ENCODE data around the gene SLC30A4.
A peak's percentile ranks its signal among the peaks of the same experiment; 100 is the strongest.
"Not testable (repeated sequence)": the region's sequence is repeated elsewhere in the genome, so short reads cannot be mapped to it uniquely, and the experiment has no call there.

The SLC30A4 gene, protein sequence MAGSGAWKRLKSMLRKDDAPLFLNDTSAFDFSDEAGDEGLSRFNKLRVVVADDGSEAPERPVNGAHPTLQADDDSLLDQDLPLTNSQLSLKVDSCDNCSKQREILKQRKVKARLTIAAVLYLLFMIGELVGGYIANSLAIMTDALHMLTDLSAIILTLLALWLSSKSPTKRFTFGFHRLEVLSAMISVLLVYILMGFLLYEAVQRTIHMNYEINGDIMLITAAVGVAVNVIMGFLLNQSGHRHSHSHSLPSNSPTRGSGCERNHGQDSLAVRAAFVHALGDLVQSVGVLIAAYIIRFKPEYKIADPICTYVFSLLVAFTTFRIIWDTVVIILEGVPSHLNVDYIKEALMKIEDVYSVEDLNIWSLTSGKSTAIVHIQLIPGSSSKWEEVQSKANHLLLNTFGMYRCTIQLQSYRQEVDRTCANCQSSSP

DNA sequence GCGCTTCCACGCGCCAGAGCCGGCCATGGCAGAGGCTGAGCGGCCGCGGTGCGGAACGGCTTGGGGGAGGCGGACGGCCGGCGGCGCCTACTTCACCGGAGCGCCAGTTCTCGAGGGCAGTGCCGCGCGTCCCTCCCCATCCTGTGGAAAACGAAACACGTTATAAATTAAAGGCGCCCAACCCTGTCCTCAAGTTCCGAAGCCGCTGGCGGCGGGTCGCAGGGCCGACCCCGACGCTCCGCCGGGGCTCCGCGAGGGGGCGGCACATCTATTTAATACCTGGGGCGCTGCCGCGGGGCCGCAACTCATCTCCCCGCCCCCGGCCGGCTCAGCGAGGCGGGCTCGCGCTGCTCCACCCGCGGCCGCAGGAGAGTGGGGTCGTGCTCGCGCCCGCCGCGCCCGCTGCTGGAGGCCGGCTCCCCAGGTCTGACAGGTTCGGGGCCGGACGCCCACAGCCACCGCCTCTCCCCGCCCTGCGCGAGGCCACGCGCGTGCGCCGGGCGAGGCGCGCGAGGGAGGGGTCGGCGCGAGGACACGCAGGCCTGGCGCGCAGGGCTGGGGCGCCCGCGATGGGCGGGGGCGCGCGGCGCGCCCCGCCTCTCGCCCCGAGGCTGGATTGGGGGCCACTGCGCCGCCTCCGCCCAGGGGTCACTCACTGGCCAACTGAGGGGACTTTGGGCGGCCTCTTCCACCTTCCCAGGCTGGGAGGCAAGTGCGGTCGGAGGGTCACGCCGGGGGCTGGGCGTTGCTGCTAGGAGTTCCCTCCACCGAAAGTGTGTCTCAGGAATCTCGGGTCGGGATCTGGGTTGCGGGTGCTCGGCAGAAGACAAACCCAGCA lies at the start of gene SLC30A4:
SLC30A4 (minus strand) TSS at position 428 of the 838 bp plus-strand sequence; CDS start at position 27, 401 bp downstream.
- DNase-seq, result peak; percentile 57 to 76 (median 60)

- DNase-seq, result peak; percentile 53 to 72 (median 71)
Measured at GRCh38 chr15:45555934-45556608, 33.5 kb upstream of the SLC30A4 start.

- DNase-seq, result peak; percentile 50 to 74 (median 62)
Measured at GRCh38 chr15:45551676-45552075, 29.1 kb upstream of the SLC30A4 start.

- no peak for DNase-seq
Measured at GRCh38 chr15:45550436-45550835, 27.9 kb upstream of the SLC30A4 start.

DNA sequence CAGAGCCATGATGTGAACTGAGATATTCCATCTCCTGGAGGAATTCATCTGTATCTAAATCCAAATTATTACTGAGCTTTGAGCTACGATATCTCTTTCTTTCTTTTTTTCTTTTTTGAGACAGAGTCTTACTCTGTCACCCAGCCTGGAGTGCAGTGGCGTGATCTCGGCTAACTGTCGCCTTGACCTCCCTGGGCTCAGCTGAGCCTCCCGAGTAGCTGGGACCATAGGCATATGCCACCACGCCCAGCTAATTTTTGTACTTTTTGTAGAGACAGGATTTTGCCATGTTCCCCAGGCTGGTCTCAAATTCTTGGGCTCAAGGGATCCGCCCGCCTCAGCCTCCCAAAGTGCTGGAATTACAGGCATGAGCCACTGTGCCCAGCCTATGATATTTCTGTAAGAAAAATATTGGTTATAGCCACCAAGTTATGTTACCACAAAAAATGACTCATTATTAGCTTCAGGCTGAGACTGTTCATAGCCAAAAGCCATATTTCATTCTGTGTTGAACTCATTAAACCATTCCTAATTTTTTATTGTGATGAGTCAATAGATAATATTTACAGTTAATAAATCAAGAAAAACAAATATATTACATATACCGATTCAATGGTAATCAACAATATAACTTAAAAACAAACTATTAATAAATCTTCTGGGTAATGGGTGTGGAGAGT lies 27.1 kb upstream of the SLC30A4 start:
- DNase-seq, result no peak

DNA sequence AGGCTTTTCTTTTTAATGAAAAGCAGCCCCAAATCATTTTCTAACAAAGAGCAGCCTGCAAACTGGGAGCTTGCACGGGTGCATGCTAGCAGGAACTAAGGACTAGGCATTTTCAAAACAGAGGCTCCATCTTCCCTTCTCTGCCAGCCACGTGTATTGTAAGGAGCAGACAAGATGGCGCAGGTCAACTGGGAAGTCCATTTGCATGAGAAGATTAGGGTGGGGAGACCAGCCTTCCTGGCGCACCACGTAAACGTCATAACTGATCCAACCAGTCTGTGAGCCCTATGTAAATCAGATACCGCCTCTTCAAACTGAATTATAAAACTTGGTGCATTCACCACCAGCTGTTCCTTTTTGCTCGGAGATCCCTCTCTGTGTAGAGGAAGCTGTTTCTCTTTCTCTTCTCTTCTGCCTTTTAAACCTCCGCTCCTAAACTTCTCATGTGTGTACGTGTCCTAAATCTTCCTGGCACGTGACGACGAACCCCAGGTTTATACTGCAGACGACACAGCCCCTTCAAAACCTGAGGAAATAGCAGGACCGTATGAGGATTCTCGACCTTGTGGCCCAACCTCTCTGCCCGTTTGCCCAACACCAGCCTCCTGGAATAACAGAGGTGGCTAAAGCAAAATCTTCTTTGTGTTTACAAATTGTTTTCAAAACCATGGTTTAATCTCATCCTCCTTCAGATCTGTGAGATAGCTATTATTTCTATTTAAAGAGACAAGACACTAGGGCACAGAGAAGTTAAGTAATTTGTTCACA lies 26.4 kb upstream of the SLC30A4 start:
- no peak for DNase-seq

GRCh38 chr15:45546789-45547188 lies 24.2 kb upstream of the SLC30A4 start:
- DNase-seq, result no peak

GRCh38 chr15:45544266-45545023 lies 21.9 kb upstream of the SLC30A4 start:
- DNase-seq, result no peak

- no peak for DNase-seq
Measured at GRCh38 chr15:45543051-45543450, 20.5 kb upstream of the SLC30A4 start.

- DNase-seq, result no peak
Measured at GRCh38 chr15:45540531-45540930, 18.0 kb upstream of the SLC30A4 start.

DNA sequence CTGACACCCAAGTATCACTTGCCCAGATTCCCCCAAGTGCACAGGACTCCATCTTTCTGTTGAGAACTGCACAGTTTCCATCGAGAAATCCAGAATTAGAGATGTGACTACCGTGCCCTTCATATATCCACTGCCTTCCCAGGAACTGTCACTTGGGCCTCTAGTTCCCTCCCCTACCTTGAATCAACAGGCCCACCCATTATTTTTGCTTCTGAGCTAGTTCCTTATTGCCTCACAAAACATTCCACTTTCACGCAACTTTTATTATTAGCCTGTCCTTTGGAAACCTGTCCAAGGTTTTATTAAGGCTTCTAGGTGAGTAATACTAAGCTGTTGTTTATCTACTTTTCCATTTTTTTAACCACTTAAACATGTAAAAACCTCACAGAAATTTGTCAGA lies 17.1 kb upstream of the SLC30A4 start:
- peak in 2 of 3 donors; percentile 8 to 21 for DNase-seq

DNA sequence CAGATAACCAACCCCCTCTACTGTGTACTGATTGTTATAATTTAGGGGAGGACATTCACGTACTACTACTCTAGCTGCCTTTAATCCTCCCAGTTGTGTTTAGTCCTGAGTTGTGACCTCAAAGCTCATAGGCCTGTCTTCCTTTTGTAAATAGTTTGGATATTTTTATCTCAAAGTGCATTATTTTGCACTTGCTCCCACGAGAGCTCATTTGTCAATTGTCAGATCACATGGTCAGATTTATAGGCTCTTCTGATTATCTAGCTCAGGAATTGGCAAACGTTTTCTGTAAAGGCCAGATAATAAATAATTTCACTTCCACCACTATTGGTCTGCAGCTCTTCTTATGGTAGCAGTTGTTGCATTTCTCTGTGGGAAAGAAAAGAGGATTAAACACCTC lies 14.4 kb upstream of the SLC30A4 start:
- DNase-seq, result no peak

GRCh38 chr15:45535486-45536042 lies 13.0 kb upstream of the SLC30A4 start:
- DNase-seq, result no peak

DNA sequence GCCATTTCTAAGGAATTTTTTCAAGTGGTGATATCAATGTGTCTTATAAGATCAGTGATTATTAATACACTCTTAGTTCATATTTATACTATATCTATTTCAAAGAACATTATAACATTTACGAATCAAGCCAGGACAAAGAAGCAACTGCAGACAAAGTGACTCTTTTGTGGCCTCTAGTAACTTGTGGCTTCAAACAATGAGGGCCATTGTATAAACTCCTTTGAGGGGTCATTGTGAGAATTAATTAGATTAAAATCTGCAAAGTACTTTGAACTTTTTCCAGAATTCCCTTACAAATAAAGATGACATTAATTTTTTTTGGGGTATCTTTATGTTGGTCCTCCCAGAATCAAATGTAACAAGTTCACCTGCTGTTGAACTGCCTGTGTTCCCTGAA lies 12.3 kb upstream of the SLC30A4 start:
- no peak for DNase-seq

- DNase-seq, result not testable (repeated sequence)
Measured at GRCh38 chr15:45532892-45533291, 10.3 kb upstream of the SLC30A4 start.

DNA sequence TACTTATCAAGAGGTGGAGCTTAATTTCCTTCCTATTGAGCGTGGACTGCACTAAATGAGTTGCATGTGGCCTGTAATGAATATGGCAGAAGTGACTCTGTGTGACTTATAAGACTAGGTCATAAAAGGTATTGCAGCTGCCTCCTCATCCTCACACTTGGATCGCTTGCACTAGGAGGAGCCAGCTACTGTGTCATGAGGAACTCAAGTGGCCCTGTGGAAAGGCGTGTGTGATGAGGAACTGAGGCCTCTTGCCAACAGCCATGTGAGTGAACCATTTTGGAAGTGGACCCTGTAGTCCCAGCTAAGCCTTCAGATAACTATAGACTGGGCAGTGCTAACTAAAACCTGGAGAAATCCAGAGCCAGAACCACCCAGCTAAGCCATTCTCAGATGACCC lies 7.1 kb upstream of the SLC30A4 start:
- peak in 2 of 3 donors; percentile 11 to 23 for DNase-seq

- DNase-seq, result no peak
Measured at GRCh38 chr15:45527086-45527485, 4.5 kb upstream of the SLC30A4 start.

- DNase-seq, result no peak
Measured at GRCh38 chr15:45523166-45523460, 558 bp upstream of the SLC30A4 start.

GRCh38 chr15:45521596-45522327 lies 793 bp downstream of the SLC30A4 start:
- DNase-seq, result peak in 1 of 3 donors; percentile 21

GRCh38 chr15:45510758-45511280 lies 11.7 kb downstream of the SLC30A4 start:
- no peak for DNase-seq
